ENCODE results near the gene POLR3GL.
A peak's percentile ranks its signal among the peaks of the same experiment; 100 is the strongest.

Gene POLR3GL

GRCh38 chr1:145961425-145962156, 2.9 kb upstream of the POLR3GL start:
- peak overlapping the region; percentile 75 for H3K4me3 ChIP-seq (ENCODE audit: low read length)
- DNase-seq (ENCODE audit: low read depth), result no peak
- no peak for TF ChIP-seq CTCF (conservative IDR thresholded peaks at IDR 0.05; ENCODE audit: low read depth, low read length)

DNA sequence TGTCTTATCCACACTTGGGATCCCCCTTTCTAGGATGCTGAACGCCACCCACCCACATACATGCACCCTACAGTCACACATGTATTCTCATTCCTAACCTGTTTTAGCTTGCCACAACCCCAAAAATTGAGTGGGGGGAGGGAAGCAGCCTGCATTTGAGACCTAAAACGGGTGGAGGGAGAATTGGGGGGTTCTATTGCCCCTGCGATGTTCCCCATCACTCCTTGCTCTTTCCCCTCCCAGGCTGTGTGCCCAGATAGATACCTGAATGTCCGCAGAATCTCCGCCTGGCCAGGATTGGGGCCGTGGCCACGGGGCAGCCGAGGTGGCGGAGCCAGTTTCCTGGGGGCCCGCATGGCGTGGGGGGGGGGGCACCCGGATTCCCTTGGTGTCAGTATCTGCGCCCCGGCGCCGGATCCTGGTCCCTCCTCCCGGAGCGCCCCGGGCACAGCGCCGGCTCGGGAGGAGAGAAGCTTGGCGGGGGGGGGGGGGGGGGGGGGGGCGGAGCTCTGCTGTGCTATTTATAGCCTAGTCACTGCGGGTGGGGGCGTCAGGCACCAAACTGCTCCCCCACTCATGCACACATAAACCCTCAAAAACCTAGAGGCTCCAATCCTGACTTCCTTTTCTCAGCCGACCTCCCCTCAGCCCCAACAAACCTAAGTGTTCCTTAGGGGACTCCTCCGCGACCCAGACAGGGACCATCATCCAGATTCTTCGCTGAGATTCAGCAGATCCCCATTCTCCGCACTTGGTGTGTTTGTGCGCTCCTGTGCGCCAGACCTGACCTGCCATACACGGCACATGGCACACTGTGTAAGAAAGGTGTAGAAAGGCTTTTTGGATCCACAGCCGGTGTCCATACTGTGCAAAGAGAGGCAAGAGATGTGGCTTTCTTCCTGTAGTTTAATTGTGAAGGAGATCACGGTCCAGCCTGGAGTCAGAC, 2.1 kb upstream of the POLR3GL start:
- H3K4me3 ChIP-seq (ENCODE audit: low read length), result peak overlapping the region; percentile 75
- TF ChIP-seq CTCF (conservative IDR thresholded peaks at IDR 0.05; ENCODE audit: low read depth, low read length), result no peak
- no peak for DNase-seq (ENCODE audit: low read depth)

DNA sequence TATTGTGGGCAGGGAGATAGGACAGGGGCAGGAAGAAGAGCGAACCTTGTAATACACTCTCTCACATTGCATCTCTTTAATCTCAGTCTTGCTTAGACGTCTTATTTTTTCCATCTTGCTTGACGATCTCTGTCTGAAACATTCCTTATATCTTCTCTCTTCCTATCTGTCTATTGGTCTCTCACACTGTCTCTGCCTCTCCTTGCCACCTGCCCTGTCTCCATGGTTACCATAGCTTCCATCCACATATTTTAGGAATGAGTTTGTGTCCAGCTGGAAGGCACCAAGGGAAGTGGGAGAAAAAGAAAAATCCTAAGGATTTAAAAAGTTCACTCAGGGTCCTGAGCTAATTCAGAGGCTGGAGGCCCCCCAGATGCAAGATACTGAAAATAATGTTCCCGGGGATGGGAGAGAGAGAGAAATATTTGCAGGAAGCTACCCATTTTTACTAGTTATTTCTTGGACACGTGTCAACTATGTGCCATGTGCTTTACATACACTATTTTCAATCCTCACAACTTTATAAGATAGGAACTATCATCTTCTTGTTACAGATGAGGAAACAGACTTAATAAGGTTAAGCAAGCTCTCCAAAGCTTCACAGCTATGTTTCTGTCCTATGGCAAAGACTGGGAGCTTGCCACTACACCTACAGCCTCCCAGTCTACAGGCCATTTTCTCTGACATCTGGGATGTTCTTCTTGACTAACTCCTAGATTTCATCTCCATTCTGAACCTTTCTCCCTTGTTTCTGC, 1.0 kb upstream of the POLR3GL start:
- peak overlapping the region; percentile 75 for H3K4me3 ChIP-seq (ENCODE audit: low read length)
- no peak for TF ChIP-seq CTCF (conservative IDR thresholded peaks at IDR 0.05; ENCODE audit: low read depth, low read length)
- no peak for DNase-seq (ENCODE audit: low read depth)

- TF ChIP-seq CTCF (conservative IDR thresholded peaks at IDR 0.05; ENCODE audit: low read depth, low read length), result no peak
- no peak for DNase-seq (ENCODE audit: low read depth)
- peak overlapping the region; percentile 73 for H3K4me3 ChIP-seq (ENCODE audit: low read length)
Measured at GRCh38 chr1:145965119-145965744, 742 bp downstream of the POLR3GL start.

DNA sequence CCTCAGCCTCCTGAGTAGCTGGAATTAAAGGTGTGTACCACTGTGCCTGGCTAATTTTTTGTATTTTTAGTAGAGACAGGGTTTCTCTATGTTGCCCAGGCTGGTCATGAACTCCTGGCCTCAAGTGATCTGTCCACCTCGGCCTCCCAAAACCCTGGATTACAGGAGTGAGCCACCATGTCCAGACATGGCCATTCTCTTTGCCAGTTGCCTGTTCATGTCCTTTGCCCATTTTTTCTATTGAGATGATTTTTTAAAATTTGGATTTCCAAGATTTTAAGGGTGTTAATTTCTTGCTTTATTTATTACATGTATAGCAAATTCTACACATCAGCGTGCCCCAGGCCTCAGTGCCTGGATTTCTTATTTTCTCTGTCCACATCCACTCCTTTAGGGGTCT, 2.8 kb downstream of the POLR3GL start:
- no peak for TF ChIP-seq CTCF (conservative IDR thresholded peaks at IDR 0.05; ENCODE audit: low read depth, low read length)

GRCh38 chr1:145972580-145972979, 8.1 kb downstream of the POLR3GL start:
- no peak for DNase-seq (ENCODE audit: low read depth)
- TF ChIP-seq CTCF (conservative IDR thresholded peaks at IDR 0.05; ENCODE audit: low read depth, low read length), result no peak
- no peak overlapping the region for H3K4me3 ChIP-seq (ENCODE audit: low read length)

More for the DNA sequence above, 2.8 kb downstream of the POLR3GL start:
- DNase-seq (ENCODE audit: low read depth), result no peak
- H3K4me3 ChIP-seq (ENCODE audit: low read length), result no peak overlapping the region

All from retinal pigment epithelial cell (primary cell).